Ureter (tissue), 1 donor: Measurements from ENCODE around the gene TFB1M. TPM values are rescaled to one million over a fixed set of nuclear protein-coding genes. Genes with fewer than 3 reads are reported as not detected.
"Not testable (repeated sequence)": the region's sequence is repeated elsewhere in the genome, so short reads cannot be mapped to it uniquely, and the experiment has no call there.

Source experiments
- DNase-seq: peaks from one replicate; pipeline ENCODE4 v3.0.0-alpha.2; 2020; ENCODE audit warnings: low spot score
- total RNA-seq: library from RNA; stranded (reverse); gene quantifications from one replicate; pipeline ENCODE4 v1.2.4, GENCODE V29; 2023
- donor health status: DM: yes; HTN: yes; CAD: no.

TFB1M gene
- total RNA-seq, 1 donor from 2014 or later: 36.7 TPM

DNA sequence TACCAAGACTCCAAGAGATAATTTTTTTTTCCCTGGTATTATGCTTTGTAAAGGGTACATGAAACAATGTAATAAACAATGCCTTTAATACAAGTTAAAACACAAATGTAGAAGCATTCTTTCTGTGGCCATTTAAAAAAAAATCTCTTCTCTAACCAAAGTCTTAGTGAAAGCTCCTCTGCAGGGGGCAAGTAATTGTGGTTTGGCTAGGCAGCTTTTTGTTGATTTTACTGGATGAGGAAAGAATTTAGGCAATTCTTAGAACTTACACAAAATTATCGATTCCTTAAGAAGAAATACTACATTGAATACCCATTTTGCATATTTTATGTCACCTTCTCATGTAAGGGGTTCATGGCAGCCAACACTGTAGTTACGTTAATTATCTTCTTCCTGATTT lies 12.4 kb downstream of the TFB1M start:
- DNase-seq: no peak

DNA sequence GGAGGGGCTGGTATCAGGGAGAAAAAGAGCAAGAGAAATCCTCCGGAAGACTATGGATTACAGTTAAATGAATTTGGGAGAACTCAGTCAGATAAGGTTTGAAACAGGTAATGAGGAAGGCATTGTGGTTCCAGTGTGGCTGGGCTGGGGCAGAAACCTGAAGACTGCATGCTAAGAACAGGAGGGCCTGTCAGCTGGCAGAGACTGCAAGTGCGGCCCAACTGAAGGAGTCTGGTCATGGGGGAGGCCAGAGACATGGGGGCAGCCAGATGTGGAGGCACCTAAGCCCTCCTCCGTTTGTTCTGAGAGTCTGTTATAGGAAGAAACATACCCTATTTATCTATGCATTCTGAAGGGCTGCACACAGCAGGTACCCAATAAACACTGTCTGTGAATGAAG lies 16.6 kb downstream of the TFB1M start:
- no peak for DNase-seq

DNA sequence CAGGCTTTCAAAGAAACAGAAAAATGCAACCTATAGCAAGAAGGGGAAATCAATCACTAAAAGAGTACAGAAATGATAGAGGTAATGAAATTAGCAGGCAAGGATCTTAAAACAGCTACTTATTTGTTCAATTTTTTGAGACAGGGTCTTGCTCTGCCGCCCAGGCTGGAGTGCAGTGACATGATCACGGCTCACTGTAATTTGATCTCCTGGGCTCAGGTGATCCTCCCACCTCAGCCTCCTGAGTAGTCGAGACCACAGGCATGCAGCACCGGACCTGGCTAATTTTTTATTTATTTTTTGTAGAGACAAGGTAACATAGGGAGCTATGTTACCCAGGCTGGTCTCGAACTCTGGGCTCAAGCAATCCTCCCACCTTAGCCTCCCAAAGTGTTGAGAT lies 21.6 kb downstream of the TFB1M start:
- DNase-seq: no peak

DNA sequence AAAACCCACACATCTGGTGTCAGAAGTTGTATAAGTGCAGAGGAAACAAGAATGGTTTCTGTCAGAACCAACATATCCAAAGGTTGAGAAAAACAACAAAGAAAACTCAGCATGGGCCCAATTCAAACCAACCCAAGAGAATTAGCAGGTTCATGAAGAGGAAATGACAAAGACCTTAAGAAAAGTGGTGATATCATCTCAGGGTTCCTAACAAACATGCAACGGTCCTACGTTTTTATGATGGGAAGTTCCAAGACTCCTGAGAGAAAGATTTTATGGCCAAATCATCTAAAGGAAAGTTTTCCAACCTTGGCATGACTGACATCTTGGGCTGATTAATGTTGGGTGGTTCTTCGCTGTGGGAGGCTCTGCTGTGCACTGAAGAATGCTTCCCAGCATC lies 23.0 kb downstream of the TFB1M start:
- no peak for DNase-seq

GRCh38 chr6:155290491-155290890 lies 23.8 kb downstream of the TFB1M start:
- no peak for DNase-seq

- no peak for DNase-seq
Observed at GRCh38 chr6:155287762-155288161, 26.5 kb downstream of the TFB1M start.

DNA sequence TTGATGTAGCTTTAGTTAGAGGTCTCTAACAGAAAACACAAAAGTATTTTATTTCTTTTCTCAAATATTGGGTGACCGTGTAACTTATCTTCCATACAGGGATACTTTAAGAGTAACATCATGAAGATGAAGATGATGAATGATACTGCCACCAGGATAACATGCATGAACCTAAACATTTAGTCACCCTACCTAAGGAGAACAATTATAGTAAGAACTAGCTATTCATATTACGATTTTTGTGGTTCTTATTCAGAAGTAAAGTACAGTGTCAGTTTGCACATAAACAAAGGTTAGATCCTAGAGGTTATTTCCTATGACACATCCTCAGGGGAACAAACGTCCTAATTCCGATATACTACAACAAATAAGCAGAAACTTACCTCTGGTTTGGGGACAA lies 29.5 kb downstream of the TFB1M start:
- DNase-seq: no peak

DNA sequence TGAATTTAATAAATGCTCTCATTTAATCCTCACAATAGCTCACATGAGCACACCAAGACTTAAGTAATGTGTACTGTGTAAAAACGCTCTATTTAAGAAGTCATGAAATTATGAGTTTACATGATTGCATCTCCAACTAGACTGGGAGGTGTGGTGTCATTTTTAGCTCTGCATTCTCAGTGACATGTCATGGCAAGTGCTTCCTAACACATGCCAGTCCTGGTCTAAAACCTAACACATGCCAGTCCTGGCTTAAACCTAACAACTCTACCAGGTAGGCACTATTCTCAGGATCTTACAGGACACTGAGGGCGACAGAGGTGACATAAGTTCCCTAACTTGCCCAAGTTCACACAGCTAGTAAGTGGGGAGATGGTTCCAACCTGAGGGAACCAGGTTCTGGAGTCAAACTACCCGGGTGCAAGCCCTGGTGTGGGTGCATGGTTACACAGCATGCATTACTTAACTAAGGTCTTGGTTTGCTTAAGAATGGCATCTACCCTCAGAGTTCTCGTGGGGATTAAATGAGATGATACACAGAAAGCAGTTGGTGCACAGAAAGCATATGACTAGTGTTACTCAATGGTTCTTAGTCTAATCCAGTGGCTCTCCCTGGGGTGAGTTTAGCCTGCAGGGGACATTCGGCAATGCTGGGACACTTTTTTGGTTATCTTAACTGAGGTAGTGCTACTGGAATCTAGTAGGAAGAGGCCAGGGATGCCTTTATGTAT lies 35.8 kb downstream of the TFB1M start:
- DNase-seq: no peak

GRCh38 chr6:155276638-155277037 lies 37.6 kb downstream of the TFB1M start:
- DNase-seq: no peak

DNA sequence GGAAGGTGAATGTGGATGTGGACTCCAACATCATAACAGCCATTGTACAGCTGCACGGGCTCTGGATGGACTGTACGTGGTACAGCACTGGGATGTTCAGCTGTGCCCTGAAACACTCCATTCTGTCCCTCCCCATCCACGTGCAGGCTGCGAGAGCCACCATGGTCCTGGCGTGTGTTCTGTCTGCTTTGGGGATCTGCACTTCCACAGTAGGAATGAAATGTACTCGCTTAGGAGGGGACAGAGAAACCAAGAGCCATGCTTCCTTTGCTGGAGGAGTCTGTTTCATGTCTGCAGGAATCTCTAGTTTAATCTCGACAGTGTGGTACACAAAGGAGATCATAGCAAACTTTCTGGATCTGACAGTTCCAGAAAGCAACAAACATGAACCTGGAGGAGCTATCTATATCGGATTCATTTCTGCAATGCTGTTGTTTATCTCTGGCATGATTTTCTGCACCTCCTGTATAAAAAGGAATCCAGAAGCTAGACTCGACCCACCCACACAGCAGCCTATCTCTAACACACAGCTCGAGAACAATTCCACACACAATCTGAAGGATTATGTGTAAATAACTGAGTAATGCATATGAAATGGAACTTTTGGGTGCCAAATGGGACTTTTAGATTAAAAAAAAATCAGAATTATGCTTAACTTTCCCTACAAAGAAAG lies 38.3 kb downstream of the TFB1M start:
- no peak for DNase-seq

DNA sequence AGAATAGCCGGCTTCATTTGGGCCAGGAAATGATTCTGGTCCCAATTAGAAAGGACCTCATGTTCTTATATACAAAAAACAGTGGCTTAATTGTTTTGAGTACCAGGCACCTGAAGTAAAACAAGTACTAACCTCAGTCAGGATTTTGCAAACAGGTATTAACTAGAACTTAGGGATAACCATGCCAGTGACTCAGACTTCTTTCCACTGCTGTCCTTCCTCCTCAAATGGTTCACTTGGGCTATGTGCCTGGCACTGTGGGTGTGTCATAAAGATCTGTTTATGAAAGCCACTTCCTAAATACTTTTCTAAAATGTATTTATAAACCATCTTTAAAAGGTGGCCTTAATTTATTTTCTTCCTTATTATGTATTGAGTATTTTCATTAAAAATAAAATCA lies 39.8 kb downstream of the TFB1M start:
- no peak for DNase-seq

DNA sequence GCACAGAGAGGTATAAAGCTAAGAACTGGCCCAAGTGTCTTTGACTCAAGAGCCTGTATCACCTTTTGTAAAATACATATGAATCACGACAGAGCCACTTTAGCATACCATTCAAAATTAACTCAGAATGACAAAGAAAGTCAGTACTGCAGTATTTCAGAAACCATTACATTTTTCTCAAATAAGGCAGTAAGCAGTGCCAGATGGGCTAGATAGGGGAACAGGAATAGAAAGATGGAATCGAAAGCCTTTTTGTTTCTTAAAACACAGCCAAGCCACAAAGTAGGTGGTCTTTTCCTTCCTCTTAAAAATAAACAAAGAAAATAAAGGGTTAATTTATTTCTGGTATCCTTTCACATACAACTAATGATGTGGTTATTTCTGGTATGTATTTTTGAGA lies 40.2 kb downstream of the TFB1M start:
- DNase-seq: no peak

- no peak for DNase-seq
Observed at GRCh38 chr6:155273431-155273830, 40.9 kb downstream of the TFB1M start.

GRCh38 chr6:155272353-155273232 lies 41.7 kb downstream of the TFB1M start:
- DNase-seq: no peak

DNA sequence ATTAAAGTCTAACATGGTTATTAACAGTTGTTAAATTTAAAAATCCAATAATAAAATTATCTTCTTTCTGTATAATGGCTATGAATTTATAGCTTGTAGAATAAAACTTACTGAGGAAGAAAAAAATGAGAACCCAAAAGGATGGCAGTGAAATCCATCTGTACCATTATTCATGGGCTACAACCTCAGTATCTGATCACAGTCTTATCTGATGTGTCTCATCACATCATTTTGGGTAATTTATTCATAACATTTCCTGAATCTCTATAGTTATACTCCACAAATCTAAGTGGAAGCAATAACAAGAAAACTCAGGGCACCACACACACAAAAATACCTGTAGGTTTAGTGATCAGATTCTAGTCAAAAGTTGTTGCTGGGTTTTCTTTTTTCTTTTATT lies 43.1 kb downstream of the TFB1M start:
- no peak for DNase-seq

DNA sequence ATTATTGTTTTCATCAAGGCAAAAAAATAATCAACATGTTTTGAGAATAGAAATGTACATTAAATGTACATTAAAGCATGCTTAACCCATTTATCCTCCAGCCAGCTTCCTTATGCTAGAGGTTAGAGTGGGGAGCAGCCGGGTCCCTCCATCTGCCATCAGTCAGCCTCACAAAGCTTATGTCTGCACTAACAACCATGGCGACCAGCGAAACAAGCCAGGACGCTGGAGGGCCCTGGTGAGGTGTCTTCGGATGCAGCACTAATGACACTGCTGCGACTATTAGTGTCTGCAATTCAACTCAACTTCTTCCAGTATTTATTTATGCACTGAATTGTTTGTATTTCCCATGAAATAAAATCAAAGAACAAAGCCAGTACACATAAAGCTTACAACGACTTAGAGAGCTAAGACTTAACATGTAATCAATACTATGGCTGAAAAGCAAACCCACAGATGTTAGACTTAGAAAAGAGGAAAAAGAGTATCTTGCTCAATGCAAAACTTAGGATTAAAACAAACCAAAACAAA lies 43.7 kb downstream of the TFB1M start:
- no peak for DNase-seq

GRCh38 chr6:155269765-155270164 lies 44.5 kb downstream of the TFB1M start:
- DNase-seq: no peak

DNA sequence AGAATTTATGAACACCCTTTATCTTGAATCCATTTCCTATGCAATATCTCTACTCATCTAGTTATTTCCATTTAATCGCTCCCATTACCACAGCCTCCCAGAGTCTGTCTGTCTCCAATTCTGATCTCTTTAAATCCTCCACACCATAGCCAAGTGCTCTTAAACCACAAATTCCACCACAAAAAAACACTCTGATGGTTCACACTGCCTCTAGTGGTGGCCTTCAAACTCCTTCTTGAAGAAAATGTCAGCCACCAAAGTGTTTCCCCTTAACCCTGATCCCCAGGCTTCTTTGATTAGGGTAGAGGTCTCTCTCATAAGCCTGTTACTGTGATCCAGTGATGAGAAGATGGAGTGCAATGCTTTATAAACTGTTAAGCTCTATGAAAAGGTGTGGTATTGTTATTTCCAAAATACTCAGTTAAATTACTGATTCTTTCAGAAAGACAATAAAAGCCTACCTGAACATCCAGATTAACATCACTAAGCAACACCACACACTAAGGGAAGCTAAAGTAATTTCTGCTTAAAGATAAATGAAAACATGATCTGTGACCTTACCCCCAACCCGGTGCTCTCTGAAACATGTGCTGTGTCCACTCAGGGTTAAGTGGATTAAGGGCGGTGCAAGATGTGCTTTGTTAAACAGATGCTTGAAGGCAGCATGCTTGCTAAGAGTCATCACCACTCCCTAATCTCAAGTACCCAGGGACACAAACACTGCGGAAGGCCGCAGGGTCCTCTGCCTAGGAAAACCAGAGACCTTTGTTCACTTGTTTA lies 46.0 kb downstream of the TFB1M start:
- DNase-seq: not testable (repeated sequence)

DNA sequence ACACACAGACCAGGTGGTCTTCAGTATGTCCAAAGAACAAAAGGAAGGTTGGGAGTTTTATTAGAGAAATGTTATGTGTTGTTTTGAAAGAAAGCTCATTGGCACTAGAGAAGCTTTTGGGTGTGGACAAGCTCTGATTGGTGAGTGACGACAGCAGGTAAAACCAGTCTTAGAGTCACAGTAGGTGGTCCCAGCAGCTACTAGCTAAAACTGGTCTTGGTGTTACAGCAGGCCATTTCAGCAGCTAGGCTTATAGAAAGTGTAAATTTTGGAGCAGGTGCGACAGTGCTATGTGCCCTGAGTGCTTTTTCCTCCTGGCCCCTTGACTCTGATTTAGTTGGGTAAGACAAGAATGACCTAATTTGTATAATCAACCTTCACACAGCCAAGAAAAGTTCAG lies 46.9 kb downstream of the TFB1M start:
- no peak for DNase-seq

- DNase-seq: no peak
Observed at GRCh38 chr6:155265843-155266535, 48.3 kb downstream of the TFB1M start.
